Stomach (tissue), 4 donors: ENCODE data around the gene CSF3.

Experiments
- CTCF ChIP-seq, 7 experiments: fragments of 450-650 bp in 4 of 7; fragments of 200-600 bp in 3 of 7; sonication (generic) in 3 of 7; IDR thresholded peaks; one replicate each; pipeline ENCODE4 v1.5.1; 2016 to 2019; ENCODE audit warnings: antibody characterized with exemption in 7 of 7, control low read depth in 2 of 7, mild to moderate bottlenecking in 1 of 7
- EP300 ChIP-seq: sonication (generic); formaldehyde crosslinking; IDR thresholded peaks from one replicate; pipeline ENCODE4 v1.6.1; 2017; ENCODE audit warnings: antibody characterized with exemption
- POLR2A ChIP-seq, 4 donors: fragments of 450-650 bp; IDR thresholded peaks; one replicate each; pipeline ENCODE4 v1.6.1; 2016; ENCODE audit warnings: antibody characterized with exemption in 4 of 4, control low read depth in 2 of 4, mild to moderate bottlenecking in 1 of 4, moderate library complexity in 1 of 4
- POLR2AphosphoS5 ChIP-seq, 3 donors: sonication (generic); formaldehyde crosslinking; IDR thresholded peaks; one replicate each; pipeline ENCODE4 v1.6.1; 2016; ENCODE audit warnings: antibody characterized with exemption in 3 of 3

DNA sequence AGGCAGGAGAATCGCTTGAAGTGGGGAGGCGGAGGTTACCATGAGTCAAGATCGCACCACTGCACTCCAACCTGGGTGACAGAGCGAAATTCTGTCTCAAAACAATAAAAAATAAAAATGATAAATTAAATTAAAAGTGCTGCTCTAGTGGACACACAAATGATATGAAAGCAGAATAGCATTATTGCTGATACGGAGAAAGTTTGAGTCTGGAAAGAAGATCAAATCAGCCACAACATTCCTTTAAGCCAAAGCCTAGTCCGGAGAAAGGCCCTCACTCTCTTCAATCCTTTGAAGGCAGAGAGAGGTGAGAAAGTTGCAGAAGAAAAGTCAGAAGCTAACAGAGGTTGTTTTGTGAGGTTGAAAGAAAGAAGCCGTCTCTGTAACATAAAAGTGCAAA, 15.1 kb upstream of the CSF3 start:
- TF ChIP-seq POLR2A (IDR thresholded peaks at IDR 0.05) (no peak), CTCF (IDR thresholded peaks at IDR 0.05) (no peak), POLR2AphosphoS5 (IDR thresholded peaks at IDR 0.05) (no peak), EP300 (no peak)
